HCT116 (cell line): ENCODE results near the gene LYSMD3. TPM values are rescaled to one million over a fixed set of nuclear protein-coding genes. Genes with fewer than 3 reads are reported as not detected.

Experiments used
- ATAC-seq: fragments of 200-7000 bp; cut with Tn5 transposase; 2 replicates; pipeline ENCODE4 v1.9.1; 2020; ENCODE audit warnings: mild to moderate bottlenecking, moderate library complexity
- BruUV-seq: library from RNA; stranded (reverse); fragments of 400-500 nt; replicated peaks from 2 replicates; lab custom pipeline; 2021; lab: Mats Ljungman, UMichigan
- CTCF ChIA-PET: fragments of 300-600 bp; sonication (Branson Sonifier 250); formaldehyde crosslinking; loops from one replicate; lab custom pipeline; 2021; ENCODE audit warnings: antibody characterized with exemption; lab: Charles Lee
- POLR2A ChIA-PET: fragments of 300-600, 350-600 bp; sonication (Branson Sonifier 250); formaldehyde crosslinking; loops from one replicate; lab custom pipeline; 2021; ENCODE audit warnings: antibody characterized with exemption; lab: Charles Lee
- RAD21 ChIA-PET, 2 experiments: fragments of 300-600 bp; sonication (Branson Sonifier 250); formaldehyde crosslinking; loops; one replicate each; lab custom pipeline; 2023; ENCODE audit warnings: low total read pairs in 2 of 2; ENCODE audit not compliant: uncharacterized antibody in 2 of 2, unreplicated experiment in 2 of 2, low non-redundant PET in 1 of 2; lab: Charles Lee
- DNase-seq: peaks from one replicate; pipeline ENCODE4 v3.0.0-alpha.2; 2010; ENCODE audit warnings: low read depth, low spot score
- H2AFZ ChIP-seq: fragments of 200-600 bp; shearing (Covaris generic), sonication (generic); 2 replicates; pipeline ENCODE4 v1.6.1; 2017; ENCODE audit warnings: low read depth, mixed run types, mixed read lengths, antibody characterized with exemption, low read length; ENCODE audit not compliant: poor library complexity, severe bottlenecking
- H3K27ac ChIP-seq: 2 replicates; pipeline ENCODE4 v1.5.1; 2012; ENCODE audit warnings: low read depth, low read length
- H3K27me3 ChIP-seq: fragments of 200-600 bp; sonication (generic); 2 replicates; pipeline ENCODE4 v1.6.1; 2016; ENCODE audit warnings: mixed run types, low read length, mixed read lengths; ENCODE audit not compliant: insufficient read depth
- H3K36me3 ChIP-seq, 2 experiments: fragments of 200-500 bp in 1 of 2; fragments of 200-600 bp in 1 of 2; sonication (Bioruptor generic) in 1 of 2; sonication (generic) in 1 of 2; 2 replicates each; pipeline versions ENCODE4 v1.5.1 to v1.6.1; 2014 to 2016; ENCODE audit warnings: low read length in 2 of 2, inconsistent platforms in 1 of 2, mixed read lengths in 1 of 2, mixed run types in 1 of 2; ENCODE audit not compliant: insufficient read depth in 2 of 2, control insufficient read depth in 1 of 2
- H3K4me1 ChIP-seq, 2 experiments: fragments of 200-600 bp in 1 of 2; sonication (generic) in 1 of 2; 2 replicates each; pipeline versions ENCODE4 v1.5.1 to v1.6.1; 2012 to 2017; ENCODE audit warnings: low read length in 2 of 2, inconsistent platforms in 1 of 2, mild to moderate bottlenecking in 1 of 2, mixed read lengths in 1 of 2, mixed run types in 1 of 2, moderate library complexity in 1 of 2; ENCODE audit not compliant: insufficient read depth in 2 of 2, control insufficient read depth in 1 of 2
- H3K4me2 ChIP-seq: fragments of 200-600 bp; sonication (generic); 2 replicates; pipeline ENCODE4 v1.6.1; 2017; ENCODE audit warnings: mixed run types, low read length, mixed read lengths
- H3K4me3 ChIP-seq, 2 experiments: fragments of 200-600 bp in 1 of 2; sonication (generic) in 1 of 2; replicated peaks in 1 of 2; 2 replicates each; pipeline ENCODE4 v1.5.1; 2011 to 2016; ENCODE audit warnings: low read length in 2 of 2, control low read depth in 1 of 2, low read depth in 1 of 2, mild to moderate bottlenecking in 1 of 2, mixed read lengths in 1 of 2, mixed run types in 1 of 2
- H3K79me2 ChIP-seq: fragments of 200-600 bp; sonication (generic); 2 replicates; pipeline ENCODE4 v1.6.1; 2017; ENCODE audit warnings: mild to moderate bottlenecking, mixed run types, low read length, moderate library complexity, mixed read lengths; ENCODE audit not compliant: insufficient read depth
- H3K9ac ChIP-seq: fragments of 200-600 bp; sonication (generic); 2 replicates; pipeline ENCODE4 v1.6.1; 2016; ENCODE audit warnings: low read length, mixed read lengths
- H3K9me2 ChIP-seq: fragments of 200-600 bp; sonication (generic), shearing (Covaris generic); 2 replicates; pipeline ENCODE4 v1.6.1; 2017; ENCODE audit warnings: mixed run types, mild to moderate bottlenecking, moderate library complexity; ENCODE audit not compliant: insufficient read depth
- H3K9me3 ChIP-seq, 2 experiments: fragments of 200-500 bp in 1 of 2; fragments of 200-600 bp in 1 of 2; sonication (Bioruptor generic) in 1 of 2; sonication (generic) in 1 of 2; 2 replicates each; pipeline ENCODE4 v1.6.1; 2014 to 2017; ENCODE audit warnings: low read length in 2 of 2, mixed read lengths in 2 of 2, inconsistent platforms in 1 of 2, low read depth in 1 of 2, mild to moderate bottlenecking in 1 of 2, mixed run types in 1 of 2, moderate library complexity in 1 of 2; ENCODE audit not compliant: control insufficient read depth in 1 of 2, insufficient read depth in 1 of 2
- H4K20me1 ChIP-seq: fragments of 200-600 bp; sonication (generic), shearing (Covaris generic); 2 replicates; pipeline ENCODE4 v1.6.1; 2017; ENCODE audit warnings: mixed run types, mild to moderate bottlenecking, moderate library complexity; ENCODE audit not compliant: insufficient read depth
- EGR1 ChIP-seq: IDR thresholded peaks from 2 replicates; pipeline ENCODE4 v1.6.1; 2012; ENCODE audit warnings: low read depth
- ELF1 ChIP-seq: IDR thresholded peaks from 2 replicates; pipeline ENCODE4 v1.6.1; 2012; ENCODE audit warnings: low read depth, borderline replicate concordance
- EZH2 ChIP-seq: fragments of 200-600 bp; sonication (generic); IDR thresholded peaks from 2 replicates; pipeline ENCODE4 v1.6.1; 2017; ENCODE audit warnings: antibody characterized with exemption, mixed run types
- EZH2phosphoT487 ChIP-seq: fragments of 200-600 bp; IDR thresholded peaks from 2 replicates; pipeline ENCODE4 v1.6.1; 2018; ENCODE audit warnings: antibody characterized with exemption, borderline replicate concordance
- POLR2AphosphoS5 ChIP-seq: IDR thresholded peaks from 2 replicates; pipeline ENCODE4 v1.6.1; 2011; ENCODE audit warnings: mild to moderate bottlenecking, low read depth, low read length, moderate library complexity
- RAD21 ChIP-seq: IDR thresholded peaks from 2 replicates; pipeline ENCODE4 v1.6.1; 2012; ENCODE audit warnings: low read depth, mild to moderate bottlenecking
- REST ChIP-seq: IDR thresholded peaks from 2 replicates; pipeline ENCODE4 v1.6.1; 2012; ENCODE audit warnings: low read depth
- SP1 ChIP-seq: IDR thresholded peaks from 2 replicates; pipeline ENCODE4 v1.6.1; 2012; ENCODE audit warnings: low read depth
- SRF ChIP-seq: IDR thresholded peaks from 2 replicates; pipeline ENCODE4 v1.6.1; 2012; ENCODE audit warnings: low read depth
- TCF7L2 ChIP-seq: IDR thresholded peaks from 2 replicates; pipeline ENCODE4 v1.7.0; 2011; ENCODE audit warnings: borderline replicate concordance, inconsistent platforms; ENCODE audit not compliant: insufficient read depth, insufficient read length; ENCODE audit errors: extremely low read depth
- YY1 ChIP-seq: IDR thresholded peaks from 2 replicates; pipeline ENCODE4 v1.6.1; 2011; ENCODE audit warnings: low read length, low read depth, moderate library complexity, mild to moderate bottlenecking; ENCODE audit not compliant: insufficient replicate concordance; ENCODE audit errors: extremely low read depth
- ZFX ChIP-seq: fragments of 450-650 bp; IDR thresholded peaks from 2 replicates; pipeline ENCODE4 v1.6.1; 2017
- ZNF274 ChIP-seq: fragments of 200-500 bp; sonication (Bioruptor generic); IDR thresholded peaks from 2 replicates; pipeline ENCODE4 v1.6.1; 2014; ENCODE audit warnings: mild to moderate bottlenecking, low read depth, low read length, inconsistent platforms
- intact Hi-C: fragments of 100-400 bp; cut with micrococcal nuclease; formaldehyde crosslinking; loops from 2 replicates; pipeline ENCODE4 v1.10.0; 2022
- total RNA-seq: library from RNA; stranded (reverse); gene quantifications from one replicate; pipeline ENCODE4 v1.2.1, GENCODE V29; 2021; ENCODE audit not compliant: unreplicated experiment
- TF ChIP-seq, protein P1 (sequence below): IDR thresholded peaks from 2 replicates; pipeline ENCODE4 v1.6.1; 2012
- TF ChIP-seq, protein P2 (sequence below): IDR thresholded peaks from 2 replicates; pipeline ENCODE4 v1.6.1; 2012
- TF ChIP-seq, protein P3 (sequence below), 3 experiments: fragments of 200-600 bp in 1 of 3; sonication (generic) in 1 of 3; IDR thresholded peaks in 2 of 3; conservative IDR thresholded peaks in 1 of 3; 2 replicates each; pipeline ENCODE4 v1.5.1; 2012 to 2017; ENCODE audit warnings: low read depth in 2 of 3, low read length in 2 of 3, antibody characterized with exemption in 1 of 3, borderline replicate concordance in 1 of 3, control low read depth in 1 of 3, mild to moderate bottlenecking in 1 of 3, mixed read lengths in 1 of 3, mixed run types in 1 of 3, moderate library complexity in 1 of 3; ENCODE audit not compliant: insufficient read depth in 1 of 3

LYSMD3 gene
- total RNA-seq, 1 experiment from 2014 or later = 18.0 TPM

DNA sequence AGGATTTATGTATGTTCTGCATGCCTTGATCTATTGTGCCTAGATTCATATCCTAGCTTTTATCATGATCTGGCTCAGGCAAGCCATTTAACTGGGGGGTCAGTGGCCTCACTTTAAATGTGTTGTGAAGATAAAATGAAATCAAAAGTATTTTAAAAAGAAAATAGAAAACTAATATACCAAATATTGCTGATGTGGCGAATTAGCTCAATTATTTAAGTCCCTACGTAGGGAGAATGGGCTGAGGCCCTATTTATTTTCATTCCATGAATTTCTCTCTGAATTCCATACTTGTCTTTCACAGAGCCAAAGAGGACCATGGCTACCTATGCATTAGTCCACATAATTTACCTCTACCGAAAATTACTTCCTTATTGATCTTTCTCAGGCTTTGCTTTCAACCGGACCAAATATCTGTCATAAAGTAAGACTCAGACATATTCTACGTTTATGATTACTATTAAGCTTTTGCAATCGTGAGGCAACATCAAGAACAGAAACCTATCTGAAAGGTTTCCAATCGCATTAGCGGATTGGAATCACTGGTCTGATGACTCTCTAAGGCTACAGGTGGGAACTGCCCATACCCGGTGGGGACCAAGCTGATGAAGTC lies 56.5 kb downstream of the LYSMD3 start:
- peaks cover 60% of the 10 kb centered on the region for H3K79me2 ChIP-seq

More for the DNA sequence above, 56.5 kb downstream of the LYSMD3 start:
- Histone ChIP-seq H3K4me1 (peaks cover 6 to 31% of the 10 kb centered on the region in 2 experiments; a peak in 3 of 4 replicates), H3K9ac (peak overlapping the region; percentile 82), H3K27ac (peak overlapping the region; percentile 96; the same call in 1 of the 2 replicates), H3K9me2 (no peaks in the 10 kb centered on the region), H3K4me3 (peak overlapping the region; percentile 85), H3K4me2 (peak overlapping the region; percentile 84), H3K27me3 (no peaks in the 10 kb centered on the region), H4K20me1 (no peaks in the 10 kb centered on the region), H3K36me3 (no peaks in the 10 kb centered on the region), H3K9me3 (no peaks in the 10 kb centered on the region), H2AFZ (no peak overlapping the region)
- TSS peak; percentile 32 for BruUV-seq
- ChIA-PET POLR2A (no interaction called here), CTCF (no interaction called here), RAD21 (no interaction called here)
- intact Hi-C loops = loop anchor here (5.0 kb wide), 1 partner anchor 54 kb away; the partner anchor contains the start of gene LYSMD3
- DNase-seq = no peak
- ATAC-seq = no peak
- TF ChIP-seq TCF7L2 (no peak), EZH2 (no peak), YY1 (no peak), ELF1 (no peak), POLR2AphosphoS5 (no peak), EZH2phosphoT487 (no peak), ZNF274 (no peak), EGR1 (no peak), RAD21 (no peak), ZFX (no peak), REST (no peak), SP1 (no peak), SRF (no peak)
- TF ChIP-seq, protein P1, sequence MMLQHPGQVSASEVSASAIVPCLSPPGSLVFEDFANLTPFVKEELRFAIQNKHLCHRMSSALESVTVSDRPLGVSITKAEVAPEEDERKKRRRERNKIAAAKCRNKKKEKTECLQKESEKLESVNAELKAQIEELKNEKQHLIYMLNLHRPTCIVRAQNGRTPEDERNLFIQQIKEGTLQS = no peak
- TF ChIP-seq, protein P2, sequence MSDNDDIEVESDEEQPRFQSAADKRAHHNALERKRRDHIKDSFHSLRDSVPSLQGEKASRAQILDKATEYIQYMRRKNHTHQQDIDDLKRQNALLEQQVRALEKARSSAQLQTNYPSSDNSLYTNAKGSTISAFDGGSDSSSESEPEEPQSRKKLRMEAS = no peak
- TF ChIP-seq, protein P3, sequence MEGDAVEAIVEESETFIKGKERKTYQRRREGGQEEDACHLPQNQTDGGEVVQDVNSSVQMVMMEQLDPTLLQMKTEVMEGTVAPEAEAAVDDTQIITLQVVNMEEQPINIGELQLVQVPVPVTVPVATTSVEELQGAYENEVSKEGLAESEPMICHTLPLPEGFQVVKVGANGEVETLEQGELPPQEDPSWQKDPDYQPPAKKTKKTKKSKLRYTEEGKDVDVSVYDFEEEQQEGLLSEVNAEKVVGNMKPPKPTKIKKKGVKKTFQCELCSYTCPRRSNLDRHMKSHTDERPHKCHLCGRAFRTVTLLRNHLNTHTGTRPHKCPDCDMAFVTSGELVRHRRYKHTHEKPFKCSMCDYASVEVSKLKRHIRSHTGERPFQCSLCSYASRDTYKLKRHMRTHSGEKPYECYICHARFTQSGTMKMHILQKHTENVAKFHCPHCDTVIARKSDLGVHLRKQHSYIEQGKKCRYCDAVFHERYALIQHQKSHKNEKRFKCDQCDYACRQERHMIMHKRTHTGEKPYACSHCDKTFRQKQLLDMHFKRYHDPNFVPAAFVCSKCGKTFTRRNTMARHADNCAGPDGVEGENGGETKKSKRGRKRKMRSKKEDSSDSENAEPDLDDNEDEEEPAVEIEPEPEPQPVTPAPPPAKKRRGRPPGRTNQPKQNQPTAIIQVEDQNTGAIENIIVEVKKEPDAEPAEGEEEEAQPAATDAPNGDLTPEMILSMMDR (IDR thresholded peaks at IDR 0.05 in 2 of 3, conservative IDR thresholded peaks at IDR 0.05 in 1 of 3; ENCODE audit: borderline replicate concordance in 1 of 3, insufficient read depth in 1 of 3, low read depth in 2 of 3, low read length in 2 of 3) = no peak
